Tibial nerve (tissue), 4 donors: ENCODE results near the gene URM1. TPM values are rescaled to one million over a fixed set of nuclear protein-coding genes. Genes with fewer than 3 reads are reported as not detected.

ENCODE experiments used
- DNase-seq, 2 donors: peaks; one replicate each; pipeline ENCODE4 v3.0.0-alpha.2; 2019; ENCODE audit warnings: low spot score in 2 of 2
- H3K27ac ChIP-seq, 4 donors: fragments of 200-600 bp; sonication (generic) in 3 of 4; one replicate each; pipeline ENCODE4 v1.5.1; 2017 to 2019; ENCODE audit warnings: mild to moderate bottlenecking in 1 of 4
- H3K27me3 ChIP-seq, 2 donors: fragments of 200-600 bp; sonication (generic) in 1 of 2; one replicate each; pipeline versions ENCODE4 v1.5.1 to v1.6.0; 2017 to 2019
- H3K36me3 ChIP-seq, 3 donors: fragments of 200-600 bp; sonication (generic); one replicate each; pipeline ENCODE4 v1.5.1; 2018 to 2019
- H3K4me1 ChIP-seq, 4 donors: fragments of 200-600 bp; sonication (generic) in 3 of 4; one replicate each; pipeline ENCODE4 v1.5.1; 2017 to 2019
- H3K4me3 ChIP-seq, 4 donors: fragments of 200-600 bp; sonication (generic) in 3 of 4; one replicate each; pipeline ENCODE4 v1.5.1; 2017 to 2019; ENCODE audit warnings: mild to moderate bottlenecking in 1 of 4, moderate library complexity in 1 of 4
- H3K9me3 ChIP-seq, 4 donors: fragments of 200-600 bp; sonication (generic) in 3 of 4; one replicate each; pipeline ENCODE4 v1.5.1; 2017 to 2019
- EP300 ChIP-seq, 2 donors: sonication (generic); formaldehyde crosslinking; IDR thresholded peaks; one replicate each; pipeline ENCODE4 v1.6.1; 2017; ENCODE audit warnings: antibody characterized with exemption in 2 of 2, mild to moderate bottlenecking in 1 of 2
- POLR2A ChIP-seq, 2 donors: fragments of 450-650 bp; IDR thresholded peaks; one replicate each; pipeline ENCODE4 v1.6.1; 2017; ENCODE audit warnings: antibody characterized with exemption in 2 of 2, mild to moderate bottlenecking in 2 of 2, moderate library complexity in 2 of 2
- WGBS, 2 donors: methylation state at CpG; one replicate each; pipeline ENCODE4 v1.1.5; 2018; 5-methylcytosine and 5-hydroxymethylcytosine counted together
- total RNA-seq, 4 donors: library from RNA; depleted of rRNA; stranded (reverse); fragments of >200 nt; gene quantifications; one replicate each; pipeline ENCODE4 v1.1.0, GENCODE V29; 2016
- TF ChIP-seq, protein P1 (sequence below), 5 experiments: fragments of 200-600 bp in 3 of 5; fragments of 450-650 bp in 2 of 5; sonication (generic) in 3 of 5; IDR thresholded peaks; one replicate each; pipeline ENCODE4 v1.5.1; 2016 to 2019; ENCODE audit warnings: antibody characterized with exemption in 5 of 5, mild to moderate bottlenecking in 3 of 5, moderate library complexity in 2 of 5

Gene URM1
- total RNA-seq, 4 donors from 2014 or later = 18.1 to 25.5 (median 23.2) TPM

DNA sequence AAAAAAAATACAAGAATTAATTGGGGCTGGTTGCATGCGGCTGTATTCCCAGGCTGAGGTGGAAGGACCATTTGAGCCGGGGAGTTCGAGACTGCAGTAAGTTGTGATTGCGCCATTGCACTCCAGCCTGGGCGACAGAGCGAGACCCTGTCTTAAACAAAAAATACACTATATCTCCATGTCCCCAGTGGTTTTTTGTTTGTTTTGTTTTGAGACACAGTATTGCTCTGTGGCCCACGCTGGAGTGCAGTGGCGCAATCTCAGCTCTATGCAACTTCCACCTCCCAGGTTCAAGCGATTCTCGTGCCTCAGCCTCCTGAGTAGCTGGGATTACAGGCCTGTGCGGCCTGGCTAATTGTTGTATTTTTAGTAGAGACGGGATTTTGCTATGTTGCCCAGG lies 47.4 kb upstream of the URM1 start:
- Histone ChIP-seq H3K4me1 (peaks cover 0 to 41% (median 21%) of the 10 kb centered on the region in 4 donors), H3K36me3 (peaks cover 0 to 48% (median 13%) of the 10 kb centered on the region in 3 donors), H3K27me3 (no peaks in the 10 kb centered on the region), H3K27ac (no peak overlapping the region), H3K9me3 (no peaks in the 10 kb centered on the region), H3K4me3 (peak overlapping the region in 3 of 4 donors; percentile 71 to 98 (median 79))
- 85 to 87% methylated on average over 12 of the region's 12 CpGs for WGBS, 2 donors
- TF ChIP-seq EP300 (IDR thresholded peaks at IDR 0.05) (no peak), POLR2A (IDR thresholded peaks at IDR 0.05) (no peak)
- TF ChIP-seq, protein P1, sequence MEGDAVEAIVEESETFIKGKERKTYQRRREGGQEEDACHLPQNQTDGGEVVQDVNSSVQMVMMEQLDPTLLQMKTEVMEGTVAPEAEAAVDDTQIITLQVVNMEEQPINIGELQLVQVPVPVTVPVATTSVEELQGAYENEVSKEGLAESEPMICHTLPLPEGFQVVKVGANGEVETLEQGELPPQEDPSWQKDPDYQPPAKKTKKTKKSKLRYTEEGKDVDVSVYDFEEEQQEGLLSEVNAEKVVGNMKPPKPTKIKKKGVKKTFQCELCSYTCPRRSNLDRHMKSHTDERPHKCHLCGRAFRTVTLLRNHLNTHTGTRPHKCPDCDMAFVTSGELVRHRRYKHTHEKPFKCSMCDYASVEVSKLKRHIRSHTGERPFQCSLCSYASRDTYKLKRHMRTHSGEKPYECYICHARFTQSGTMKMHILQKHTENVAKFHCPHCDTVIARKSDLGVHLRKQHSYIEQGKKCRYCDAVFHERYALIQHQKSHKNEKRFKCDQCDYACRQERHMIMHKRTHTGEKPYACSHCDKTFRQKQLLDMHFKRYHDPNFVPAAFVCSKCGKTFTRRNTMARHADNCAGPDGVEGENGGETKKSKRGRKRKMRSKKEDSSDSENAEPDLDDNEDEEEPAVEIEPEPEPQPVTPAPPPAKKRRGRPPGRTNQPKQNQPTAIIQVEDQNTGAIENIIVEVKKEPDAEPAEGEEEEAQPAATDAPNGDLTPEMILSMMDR (IDR thresholded peaks at IDR 0.05) = no peak
- DNase-seq = no peak

- H3K4me1 ChIP-seq = peaks cover 0 to 41% (median 21%) of the 10 kb centered on the region in 4 donors
- H3K27me3 ChIP-seq = no peaks in the 10 kb centered on the region
- H3K4me3 ChIP-seq = no peak overlapping the region
- no peak for DNase-seq
- WGBS, 2 donors = 87 to 100% methylated on average over 1 of the region's 1 CpG
- TF ChIP-seq, protein P1 (IDR thresholded peaks at IDR 0.05) = no peak
- TF ChIP-seq EP300 (IDR thresholded peaks at IDR 0.05) = no peak
- TF ChIP-seq POLR2A (IDR thresholded peaks at IDR 0.05) = no peak
- H3K27ac ChIP-seq = no peak overlapping the region
- H3K36me3 ChIP-seq = peaks cover 0 to 46% (median 13%) of the 10 kb centered on the region in 3 donors
- H3K9me3 ChIP-seq = no peaks in the 10 kb centered on the region
These were observed 46.8 kb upstream of the URM1 start for GRCh38 chr9:128324401-128324800.

- WGBS, 2 donors = 89 to 95% methylated on average over 13 of the region's 13 CpGs
- TF ChIP-seq, protein P1 (IDR thresholded peaks at IDR 0.05) = no peak
- TF ChIP-seq POLR2A (IDR thresholded peaks at IDR 0.05) (no peak), EP300 (IDR thresholded peaks at IDR 0.05) (no peak)
- peaks cover 0 to 53% (median 13%) of the 10 kb centered on the region in 3 donors for H3K36me3 ChIP-seq
These were observed 45.5 kb upstream of the URM1 start for GRCh38 chr9:128325629-128326028.

DNA sequence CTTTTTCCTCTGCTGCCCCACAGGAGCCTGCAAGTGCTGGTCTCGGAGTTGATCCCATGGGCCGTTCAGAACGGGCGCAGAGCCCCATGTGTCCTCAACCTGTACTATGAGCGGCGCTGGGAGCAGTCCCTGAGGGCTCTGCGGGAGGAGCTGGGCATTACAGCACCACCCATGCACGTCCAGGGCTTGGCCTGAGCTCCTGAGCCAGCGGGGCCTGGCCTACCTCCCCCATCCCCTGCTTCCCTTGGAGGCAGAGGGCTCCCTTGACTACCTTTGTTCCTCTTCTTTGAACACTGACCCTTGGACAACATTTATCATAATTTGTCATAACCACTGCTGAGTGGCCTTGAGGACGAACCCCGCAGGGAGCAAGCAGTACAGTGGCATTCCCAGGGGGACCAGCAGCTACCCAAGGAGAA lies 37.7 kb upstream of the URM1 start:
- 81 to 86% methylated on average over 10 to 11 of the region's 11 CpGs for WGBS, 2 donors
- Histone ChIP-seq H3K27me3 (no peaks in the 10 kb centered on the region), H3K36me3 (peaks cover 0 to 64% (median 0%) of the 10 kb centered on the region in 3 donors), H3K4me3 (no peak overlapping the region), H3K9me3 (no peaks in the 10 kb centered on the region), H3K4me1 (no peaks in the 10 kb centered on the region), H3K27ac (no peak overlapping the region)
- no peak for DNase-seq
- TF ChIP-seq, protein P1 (IDR thresholded peaks at IDR 0.05) = no peak
- TF ChIP-seq POLR2A (IDR thresholded peaks at IDR 0.05) (no peak), EP300 (IDR thresholded peaks at IDR 0.05) (no peak)

More at GRCh38 chr9:128325629-128326028, 45.5 kb upstream of the URM1 start:
- DNase-seq = no peak
- no peaks in the 10 kb centered on the region for H3K27me3 ChIP-seq
- H3K4me1 ChIP-seq = peaks cover 0 to 40% (median 21%) of the 10 kb centered on the region in 4 donors
- no peaks in the 10 kb centered on the region for H3K9me3 ChIP-seq
- H3K27ac ChIP-seq = no peak overlapping the region
- no peak overlapping the region for H3K4me3 ChIP-seq

- Histone ChIP-seq H3K4me1 (peaks cover 0 to 5% (median 4%) of the 10 kb centered on the region in 4 donors), H3K9me3 (no peaks in the 10 kb centered on the region), H3K4me3 (no peak overlapping the region), H3K27me3 (no peaks in the 10 kb centered on the region), H3K27ac (no peak overlapping the region), H3K36me3 (peaks cover 0 to 50% (median 0%) of the 10 kb centered on the region in 3 donors)
- TF ChIP-seq EP300 (IDR thresholded peaks at IDR 0.05) = no peak
- TF ChIP-seq POLR2A (IDR thresholded peaks at IDR 0.05) = no peak
- TF ChIP-seq, protein P1 (IDR thresholded peaks at IDR 0.05) = no peak
- 73 to 76% methylated on average over 7 of the region's 7 CpGs for WGBS, 2 donors
- no peak for DNase-seq
These were observed 36.0 kb upstream of the URM1 start for GRCh38 chr9:128335161-128335560.
